HepG2 (cell line): ENCODE data around the gene BTG4. TPM values are rescaled to one million over a fixed set of nuclear protein-coding genes. Genes with fewer than 3 reads are reported as not detected.

Source experiments
- ATAC-seq: fragments of 200-7000 bp; cut with Tn5 transposase; 3 replicates; pipeline ENCODE4 v1.9.1; 2020; ENCODE audit warnings: mild to moderate bottlenecking, moderate library complexity
- BruUV-seq: library from RNA; stranded (reverse); fragments of 400-500 nt; replicated peaks from 2 replicates; lab custom pipeline; 2021; lab: Mats Ljungman, UMichigan
- CTCF ChIA-PET: fragments of 300-600 bp; formaldehyde crosslinking; extraction: SDS; loops from one replicate; lab custom pipeline; 2021; ENCODE audit warnings: low total read pairs, inconsistent platforms, low intra/inter-chr PET ratio; lab: Yijun Ruan, JAX
- POLR2A ChIA-PET: fragments of 350-600 bp; sonication (Branson Sonifier 250); formaldehyde crosslinking; loops from one replicate; lab custom pipeline; 2020; ENCODE audit warnings: antibody characterized with exemption, inconsistent platforms; lab: Yijun Ruan, JAX
- DNase-seq: peaks from one replicate; pipeline ENCODE4 v3.0.0-alpha.2; 2015; ENCODE audit warnings: low spot score
- FAIRE-seq: peaks from 3 replicates; lab custom pipeline; 2011; peaks lifted over from hg19 to GRCh38; lab: Jason Lieb, UNC
- H2AFZ ChIP-seq: one replicate; pipeline ENCODE4 v1.6.1; 2011; ENCODE audit warnings: low read length, inconsistent platforms
- H3K27ac ChIP-seq: fragments of 300-600 bp; 3 replicates; pipeline ENCODE4 v1.8.0; 2011; ENCODE audit warnings: mixed run types, mild to moderate bottlenecking, mixed read lengths, low read length, inconsistent platforms; ENCODE audit not compliant: insufficient read depth; ENCODE audit errors: extremely low read length
- H3K27me3 ChIP-seq, 2 experiments: fragments of 200-600 bp in 1 of 2; 2 replicates in 1 of 2; 3 replicates in 1 of 2; pipeline versions ENCODE4 v1.6.0 to v1.8.0; 2011; ENCODE audit warnings: low read length in 2 of 2, mild to moderate bottlenecking in 2 of 2, moderate library complexity in 2 of 2, inconsistent platforms in 1 of 2; ENCODE audit not compliant: insufficient read depth in 2 of 2, control insufficient read depth in 1 of 2
- H3K36me3 ChIP-seq, 2 experiments: fragments of 200-600 bp in 1 of 2; replicated peaks in 1 of 2; 2 replicates in 1 of 2; 3 replicates in 1 of 2; pipeline versions ENCODE4 v1.5.1 to v1.8.0; 2011; ENCODE audit warnings: low read length in 2 of 2, inconsistent platforms in 1 of 2; ENCODE audit not compliant: insufficient read depth in 2 of 2, control insufficient read depth in 1 of 2
- H3K4me1 ChIP-seq: 2 replicates; pipeline ENCODE4 v1.5.1; 2012; ENCODE audit warnings: low read length, inconsistent platforms; ENCODE audit not compliant: insufficient read depth
- H3K4me2 ChIP-seq: 2 replicates; pipeline ENCODE4 v1.6.0; 2011; ENCODE audit warnings: low read depth, low read length, inconsistent platforms
- H3K4me3 ChIP-seq, 3 experiments: fragments of 200-600 bp in 1 of 3; sonication (generic), shearing (Covaris generic) in 1 of 3; replicated peaks in 1 of 3; 2 replicates each; pipeline ENCODE4 v1.5.1; 2011 to 2016; ENCODE audit warnings: low read length in 3 of 3, inconsistent platforms in 2 of 3, low read depth in 2 of 3, mild to moderate bottlenecking in 2 of 3, control low read depth in 1 of 3, mixed read lengths in 1 of 3; ENCODE audit not compliant: insufficient read depth in 1 of 3
- H3K79me2 ChIP-seq: one replicate; pipeline ENCODE4 v1.6.1; 2011; ENCODE audit warnings: low read length, inconsistent platforms; ENCODE audit not compliant: insufficient read depth
- H3K9ac ChIP-seq: 2 replicates; pipeline ENCODE4 v1.6.0; 2011; ENCODE audit warnings: mild to moderate bottlenecking, low read depth, low read length, inconsistent platforms; ENCODE audit not compliant: insufficient read depth
- H3K9me3 ChIP-seq: 2 replicates; pipeline ENCODE4 v1.5.1; 2012; ENCODE audit warnings: mild to moderate bottlenecking, low read length
- H4K20me1 ChIP-seq: 2 replicates; pipeline ENCODE4 v1.6.0; 2011; ENCODE audit warnings: inconsistent platforms, mild to moderate bottlenecking, low read length, moderate library complexity; ENCODE audit not compliant: insufficient read depth
- DPF2 ChIP-seq: sonication (generic); formaldehyde crosslinking; IDR thresholded peaks from 2 replicates; pipeline ENCODE4 v1.4.0; 2020; ENCODE audit warnings: mild to moderate bottlenecking, low read depth, missing genetic modification reagents, borderline replicate concordance
- MAF1 ChIP-seq: sonication (generic); formaldehyde crosslinking; IDR thresholded peaks from 2 replicates; pipeline ENCODE4 v1.5.0; 2020; ENCODE audit warnings: missing genetic modification reagents, borderline replicate concordance
- MLXIP ChIP-seq: sonication (generic); formaldehyde crosslinking; IDR thresholded peaks from 2 replicates; pipeline ENCODE4 v1.9.0; 2021; ENCODE audit warnings: missing genetic modification reagents, borderline replicate concordance
- SALL1 ChIP-seq: sonication (generic); formaldehyde crosslinking; IDR thresholded peaks from 2 replicates; pipeline ENCODE4 v1.8.0; 2022; ENCODE audit warnings: mild to moderate bottlenecking, missing genetic modification reagents
- SOX13 ChIP-seq, 3 experiments: fragments of 450-650 bp in 1 of 3; sonication (generic) in 1 of 3; formaldehyde crosslinking in 1 of 3; IDR thresholded peaks in 2 of 3; conservative IDR thresholded peaks in 1 of 3; 2 replicates each; pipeline versions ENCODE4 v1.5.0 to v1.6.1; 2016 to 2020; ENCODE audit warnings: antibody characterized with exemption in 1 of 3, mild to moderate bottlenecking in 1 of 3, missing compliant biosample characterization in 1 of 3, missing genetic modification reagents in 1 of 3, moderate library complexity in 1 of 3
- SOX5 ChIP-seq: IDR thresholded peaks from 2 replicates; pipeline ENCODE4 v1.6.1; 2016; ENCODE audit warnings: borderline replicate concordance
- SP4 ChIP-seq: sonication (generic); formaldehyde crosslinking; IDR thresholded peaks from 2 replicates; pipeline ENCODE4 v1.8.1; 2023; ENCODE audit warnings: mild to moderate bottlenecking, missing genetic modification reagents
- in situ Hi-C: cut with HindIII; loops from 2 replicates; pipeline ENCODE4 v1.10.0; 2017; ENCODE audit warnings: low pct_unique_long_range_greater_than_20kb; ENCODE audit not compliant: extremely low pct_ligation_motif_present
- intact Hi-C: fragments of 100-400 bp; cut with micrococcal nuclease; formaldehyde crosslinking; loops from one replicate; pipeline ENCODE4 v1.10.0; 2022; ENCODE audit not compliant: unreplicated experiment
- polyA plus RNA-seq, 8 experiments: library from polyadenylated mRNA; depleted of rRNA in 3 of 8; stranded (reverse) in 7 of 8; unstranded in 1 of 8; fragments of >200 nt; fragmentation: Illumina TruSeq in 4 of 8; extraction: Trizol in 4 of 8; gene quantifications; 2 replicates each; pipeline versions ENCODE4 v1.2.1 to v1.2.3, GENCODE V29; 2011 to 2016; ENCODE audit warnings: low read depth in 4 of 8, missing spikeins in 1 of 8, mixed read lengths in 1 of 8; ENCODE audit not compliant: insufficient read depth in 1 of 8
- total RNA-seq, 5 experiments: library from RNA; depleted of rRNA; stranded (reverse); fragments of >200 nt; fragmentation: Illumina TruSeq; extraction: Trizol; gene quantifications; 2 replicates each; pipeline ENCODE4 v1.2.3, GENCODE V29; 2016; ENCODE audit warnings: low read depth in 1 of 5

BTG4 gene
- total and polyA plus RNA-seq, 2 of the 13 experiments (the other 11 are each of a cell fraction or from before 2014, with no cell fraction given), result not detected

GRCh38 chr11:111469200-111469599 lies 43.0 kb downstream of the BTG4 start (continued):
- no peak for TF ChIP-seq SOX5 (CRISPR knock-in tag)
- no peak for TF ChIP-seq MLXIP (CRISPR knock-in tag)
- TF ChIP-seq SP4, result no peak
- TF ChIP-seq DPF2 (CRISPR knock-in tag), result no peak
- no peak for TF ChIP-seq MAF1
- no peak for TF ChIP-seq SOX13 (IDR thresholded peaks at IDR 0.05)
- no peak for TF ChIP-seq SOX13 (CRISPR knock-in tag; conservative IDR thresholded peaks at IDR 0.05 in 1 of 2, IDR thresholded peaks at IDR 0.05 in 1 of 2)

GRCh38 chr11:111466615-111467014 lies 45.6 kb downstream of the BTG4 start:
- Histone ChIP-seq H3K4me3 (no peak overlapping the region), H3K4me2 (no peak overlapping the region), H3K4me1 (no peaks in the 10 kb centered on the region), H3K27ac (no peak overlapping the region), H3K36me3 (no peaks in the 10 kb centered on the region), H4K20me1 (no peaks in the 10 kb centered on the region), H3K27me3 (peaks cover 2 to 6% of the 10 kb centered on the region in 2 experiments; a peak in 3 of 5 replicates), H3K9ac (no peak overlapping the region), H3K79me2 (no peaks in the 10 kb centered on the region), H3K9me3 (no peaks in the 10 kb centered on the region), H2AFZ (no peak overlapping the region)
- ChIA-PET CTCF (no interaction called here), POLR2A (no interaction called here)
- no TSS peak for BruUV-seq
- FAIRE-seq (no peak), DNase-seq (no peak), ATAC-seq (no peak)
- intact Hi-C loops (no loop called here), in situ Hi-C loops (no loop called here)
- no peak for TF ChIP-seq SALL1 (CRISPR knock-in tag)
